Measurements from ENCODE around the gene CCDC27. TPM values are rescaled to one million over a fixed set of nuclear protein-coding genes. Genes with fewer than 3 reads are reported as not detected.

CCDC27 gene
- total and polyA plus RNA-seq, 2 of the 13 experiments (the other 11 are each of a cell fraction or from before 2014, with no cell fraction given): not detected

GRCh38 chr1:3773572-3774275, 21.5 kb downstream of the CCDC27 start (continued):
- TF ChIP-seq ARID4A (CRISPR knock-in tag; IDR thresholded peaks at IDR 0.05; ENCODE audit: borderline replicate concordance): peak; percentile 45; the same call in 1 of the 2 replicates
- no peak for TF ChIP-seq ATF6 (CRISPR knock-in tag; conservative IDR thresholded peaks at IDR 0.05)
- TF ChIP-seq FOXP4 (CRISPR knock-in tag; IDR thresholded peaks at IDR 0.05): peak; percentile 23; the same call in 1 of the 2 replicates
- 0 out of 2 replicates have a peak, but pooled peaks have one; percentile 24 for TF ChIP-seq ZNF292 (CRISPR knock-in tag; IDR thresholded peaks at IDR 0.05; ENCODE audit: borderline replicate concordance, low read depth)
- TF ChIP-seq FIP1L1 (IDR thresholded peaks at IDR 0.05; ENCODE audit: borderline replicate concordance, insufficient read depth, low read depth, low read length): no peak
- TF ChIP-seq TFDP1 (CRISPR knock-in tag; IDR thresholded peaks at IDR 0.05; ENCODE audit: borderline replicate concordance): no peak
- no peak for TF ChIP-seq KIAA2018 (CRISPR knock-in tag; IDR thresholded peaks at IDR 0.05; ENCODE audit: borderline replicate concordance)
- TF ChIP-seq ZSCAN20 (CRISPR knock-in tag; IDR thresholded peaks at IDR 0.05; ENCODE audit: borderline replicate concordance): 0 out of 2 replicates have a peak, but pooled peaks have one; percentile 42
